SU-DHL-6 (cell line): Measurements from ENCODE around the gene TMEM263.

Experiments
- H2AFZ ChIP-seq: fragments of 200-600 bp; sonication (generic); 2 replicates; pipeline ENCODE4 v1.6.1; 2014; ENCODE audit warnings: low read depth, mild to moderate bottlenecking, moderate library complexity, mixed read lengths, antibody characterized with exemption, low read length; ENCODE audit not compliant: severe bottlenecking
- H3F3A ChIP-seq: fragments of 200-600 bp; shearing (Covaris generic); 2 replicates; pipeline ENCODE4 v1.6.0; 2016; ENCODE audit warnings: antibody characterized with exemption, mild to moderate bottlenecking; ENCODE audit not compliant: insufficient read depth
- H3K27ac ChIP-seq: fragments of 200-600 bp; sonication (generic); 2 replicates; pipeline ENCODE4 v1.5.1; 2016; ENCODE audit warnings: low read depth, mild to moderate bottlenecking, low read length, moderate library complexity, mixed read lengths
- H3K27me3 ChIP-seq: fragments of 200-600 bp; sonication (generic), shearing (Covaris generic); 2 replicates; pipeline ENCODE4 v1.6.0; 2014; ENCODE audit warnings: mild to moderate bottlenecking, low read length
- H3K36me3 ChIP-seq: fragments of 200-600 bp; sonication (generic); 2 replicates; pipeline ENCODE4 v1.6.1; 2014; ENCODE audit warnings: mild to moderate bottlenecking, low read length, mixed read lengths
- H3K4me2 ChIP-seq: fragments of 300-600, 200-600 bp; shearing (Covaris generic), sonication (generic); 2 replicates; pipeline ENCODE4 v1.6.0; 2014; ENCODE audit warnings: low read length, low read depth, mild to moderate bottlenecking; ENCODE audit not compliant: poor library complexity, severe bottlenecking
- H3K4me3 ChIP-seq: fragments of 200-600 bp; sonication (generic); 2 replicates; pipeline ENCODE4 v1.5.1; 2014; ENCODE audit warnings: antibody characterized with exemption, low read length, mild to moderate bottlenecking, mixed read lengths; ENCODE audit not compliant: insufficient read depth, poor library complexity, severe bottlenecking
- H3K79me2 ChIP-seq: fragments of 200-600 bp; sonication (generic); 2 replicates; pipeline ENCODE4 v1.6.1; 2014; ENCODE audit warnings: mild to moderate bottlenecking, low read length, moderate library complexity; ENCODE audit not compliant: insufficient read depth
- H3K9ac ChIP-seq: fragments of 200-600 bp; sonication (generic); 2 replicates; pipeline ENCODE4 v1.7.0; 2014; ENCODE audit warnings: mild to moderate bottlenecking, low read length
- H3K9me2 ChIP-seq: fragments of 200-600 bp; sonication (generic); replicated peaks from 2 replicates; pipeline ENCODE4 v1.6.1; 2014; ENCODE audit warnings: low read length; ENCODE audit not compliant: insufficient read depth
- H3K9me3 ChIP-seq: fragments of 200-600 bp; sonication (generic); 2 replicates; pipeline ENCODE4 v1.6.1; 2014; ENCODE audit warnings: low read length, mixed read lengths; ENCODE audit not compliant: insufficient read depth
- H4K20me1 ChIP-seq: fragments of 200-600 bp; sonication (generic); 2 replicates; pipeline ENCODE4 v1.6.1; 2014; ENCODE audit warnings: low read depth, mild to moderate bottlenecking, antibody characterized with exemption, low read length, moderate library complexity, mixed read lengths
- EZH2phosphoT487 ChIP-seq: fragments of 200-600 bp; sonication (generic), shearing (Covaris generic); conservative IDR thresholded peaks from 2 replicates; pipeline ENCODE4 v1.6.1; 2018; ENCODE audit warnings: mild to moderate bottlenecking, antibody characterized with exemption, low read length, moderate library complexity, mixed read lengths
- TF ChIP-seq, protein P1 (sequence below): fragments of 200-600 bp; sonication (generic); IDR thresholded peaks from one replicate; pipeline ENCODE4 v1.5.1; 2017; ENCODE audit warnings: antibody characterized with exemption, mild to moderate bottlenecking, low read length, moderate library complexity; ENCODE audit not compliant: insufficient read depth, poor library complexity, severe bottlenecking

TMEM263 gene

DNA sequence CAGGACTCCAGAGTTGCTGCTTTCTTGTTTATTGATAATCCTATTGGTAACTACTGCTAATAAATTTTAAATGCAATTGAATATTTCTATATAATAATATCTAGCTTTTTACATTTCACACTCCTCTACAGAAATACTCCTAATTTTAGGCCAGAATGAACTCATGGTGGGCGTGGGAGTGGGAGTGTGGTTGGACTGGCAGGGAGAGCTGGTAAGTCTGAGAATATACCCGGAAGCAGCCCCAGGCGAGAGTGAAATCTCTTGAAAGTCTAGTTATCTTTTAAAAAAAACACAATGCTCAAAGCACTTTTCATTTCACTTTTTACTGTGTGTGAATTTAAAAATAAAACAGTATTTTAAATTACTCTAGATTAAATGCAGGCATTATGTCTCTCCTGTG lies 4.7 kb downstream of the TMEM263 start:
- no peaks in the 10 kb centered on the region; the same call in 1 of the 2 replicates for H3F3A ChIP-seq
- no peaks in the 10 kb centered on the region for H4K20me1 ChIP-seq
- no peaks in the 10 kb centered on the region for H3K27me3 ChIP-seq
- no peak for TF ChIP-seq EZH2phosphoT487
- TF ChIP-seq, protein P1, sequence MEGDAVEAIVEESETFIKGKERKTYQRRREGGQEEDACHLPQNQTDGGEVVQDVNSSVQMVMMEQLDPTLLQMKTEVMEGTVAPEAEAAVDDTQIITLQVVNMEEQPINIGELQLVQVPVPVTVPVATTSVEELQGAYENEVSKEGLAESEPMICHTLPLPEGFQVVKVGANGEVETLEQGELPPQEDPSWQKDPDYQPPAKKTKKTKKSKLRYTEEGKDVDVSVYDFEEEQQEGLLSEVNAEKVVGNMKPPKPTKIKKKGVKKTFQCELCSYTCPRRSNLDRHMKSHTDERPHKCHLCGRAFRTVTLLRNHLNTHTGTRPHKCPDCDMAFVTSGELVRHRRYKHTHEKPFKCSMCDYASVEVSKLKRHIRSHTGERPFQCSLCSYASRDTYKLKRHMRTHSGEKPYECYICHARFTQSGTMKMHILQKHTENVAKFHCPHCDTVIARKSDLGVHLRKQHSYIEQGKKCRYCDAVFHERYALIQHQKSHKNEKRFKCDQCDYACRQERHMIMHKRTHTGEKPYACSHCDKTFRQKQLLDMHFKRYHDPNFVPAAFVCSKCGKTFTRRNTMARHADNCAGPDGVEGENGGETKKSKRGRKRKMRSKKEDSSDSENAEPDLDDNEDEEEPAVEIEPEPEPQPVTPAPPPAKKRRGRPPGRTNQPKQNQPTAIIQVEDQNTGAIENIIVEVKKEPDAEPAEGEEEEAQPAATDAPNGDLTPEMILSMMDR = no peak
- H3K9ac ChIP-seq = no peak overlapping the region
- H3K27ac ChIP-seq = no peak overlapping the region
- no peak overlapping the region for H3K4me3 ChIP-seq
- H3K4me2 ChIP-seq = no peak overlapping the region
- H3K79me2 ChIP-seq = peaks cover 52% of the 10 kb centered on the region
- H3K9me2 ChIP-seq = no peaks in the 10 kb centered on the region
- H3K36me3 ChIP-seq = no peaks in the 10 kb centered on the region
- H3K9me3 ChIP-seq = no peaks in the 10 kb centered on the region
- no peak overlapping the region for H2AFZ ChIP-seq

- TF ChIP-seq, protein P1 = no peak
- no peak for TF ChIP-seq EZH2phosphoT487
- Histone ChIP-seq H3K9ac (no peak overlapping the region), H2AFZ (no peak overlapping the region), H3K27ac (no peak overlapping the region), H3K4me3 (no peak overlapping the region), H3K79me2 (peaks cover 44% of the 10 kb centered on the region), H3F3A (no peaks in the 10 kb centered on the region; the same call in 1 of the 2 replicates), H3K36me3 (peaks cover 4% of the 10 kb centered on the region; the same call in 1 of the 2 replicates), H3K27me3 (no peaks in the 10 kb centered on the region), H3K4me2 (no peak overlapping the region), H3K9me2 (no peaks in the 10 kb centered on the region), H4K20me1 (no peaks in the 10 kb centered on the region), H3K9me3 (no peaks in the 10 kb centered on the region)
These were observed 6.6 kb downstream of the TMEM263 start for GRCh38 chr12:106962286-106962685.

- no peak for TF ChIP-seq EZH2phosphoT487
- TF ChIP-seq, protein P1 = no peak
- H3K36me3 ChIP-seq = peaks cover 16% of the 10 kb centered on the region; the same call in 1 of the 2 replicates
- no peak overlapping the region for H3K9ac ChIP-seq
- H3K79me2 ChIP-seq = peaks cover 26% of the 10 kb centered on the region
- H3K4me2 ChIP-seq = no peak overlapping the region
- no peak overlapping the region for H3K27ac ChIP-seq
- H3K4me3 ChIP-seq = no peak overlapping the region
- H3K27me3 ChIP-seq = no peaks in the 10 kb centered on the region
- no peaks in the 10 kb centered on the region for H4K20me1 ChIP-seq
- H3F3A ChIP-seq = no peaks in the 10 kb centered on the region
- no peaks in the 10 kb centered on the region for H3K9me2 ChIP-seq
- no peaks in the 10 kb centered on the region for H3K9me3 ChIP-seq
- H2AFZ ChIP-seq = no peak overlapping the region
These were observed 8.8 kb downstream of the TMEM263 start for GRCh38 chr12:106964526-106964925.
